HEK293 (cell line): ENCODE data around the gene ZNF24.

Experiments
- AEBP2 ChIP-seq: fragments of 450-650 bp; formaldehyde crosslinking; IDR thresholded peaks from 2 replicates; pipeline ENCODE4 v1.5.1; 2016; ENCODE audit warnings: missing biosample characterization, missing genetic modification characterization, borderline replicate concordance
- ATF2 ChIP-seq: fragments of 450-650 bp; formaldehyde crosslinking; IDR thresholded peaks from 2 replicates; pipeline ENCODE4 v1.5.1; 2016; ENCODE audit warnings: missing biosample characterization, missing genetic modification characterization, low read depth
- KLF1 ChIP-seq: fragments of 450-650 bp; formaldehyde crosslinking; IDR thresholded peaks from 2 replicates; pipeline ENCODE4 v1.5.1; 2016; ENCODE audit warnings: missing biosample characterization, missing genetic modification characterization
- KLF7 ChIP-seq: fragments of 450-650 bp; formaldehyde crosslinking; IDR thresholded peaks from 2 replicates; pipeline ENCODE4 v1.5.1; 2016; ENCODE audit warnings: missing biosample characterization, missing genetic modification characterization, borderline replicate concordance
- MEIS1 ChIP-seq: sonication (generic); formaldehyde crosslinking; IDR thresholded peaks from 2 replicates; pipeline ENCODE4 v1.8.1; 2022; ENCODE audit warnings: missing genetic modification reagents, mild to moderate bottlenecking, borderline replicate concordance
- WT1 ChIP-seq: fragments of 450-650 bp; formaldehyde crosslinking; IDR thresholded peaks from 2 replicates; pipeline ENCODE4 v1.5.1; 2016; ENCODE audit warnings: missing biosample characterization, missing genetic modification characterization
- YY1 ChIP-seq: fragments of 450-650 bp; formaldehyde crosslinking; IDR thresholded peaks from 2 replicates; pipeline ENCODE4 v1.5.1; 2018; ENCODE audit warnings: missing biosample characterization, missing genetic modification characterization
- ZBTB11 ChIP-seq: fragments of 450-650 bp; formaldehyde crosslinking; conservative IDR thresholded peaks from 2 replicates; pipeline ENCODE4 v1.5.1; 2016; ENCODE audit warnings: low read depth, missing biosample characterization, missing genetic modification characterization
- ZNF112 ChIP-seq: fragments of 450-650 bp; formaldehyde crosslinking; IDR thresholded peaks from 2 replicates; pipeline ENCODE4 v1.5.0; 2017; ENCODE audit warnings: missing biosample characterization, missing genetic modification characterization
- ZNF174 ChIP-seq: fragments of 450-650 bp; formaldehyde crosslinking; IDR thresholded peaks from 2 replicates; pipeline ENCODE4 v1.5.0; 2017; ENCODE audit warnings: missing biosample characterization, mild to moderate bottlenecking, missing genetic modification characterization
- ZNF175 ChIP-seq: fragments of 450-650 bp; formaldehyde crosslinking; IDR thresholded peaks from 2 replicates; pipeline ENCODE4 v1.5.1; 2016; ENCODE audit warnings: missing biosample characterization, missing genetic modification characterization
- ZNF184 ChIP-seq: fragments of 450-650 bp; IDR thresholded peaks from 2 replicates; pipeline ENCODE4 v1.5.1; 2018; ENCODE audit warnings: missing biosample characterization, mild to moderate bottlenecking, missing genetic modification characterization
- ZNF221 ChIP-seq: fragments of 450-650 bp; formaldehyde crosslinking; IDR thresholded peaks from 2 replicates; pipeline ENCODE4 v1.5.1; 2017; ENCODE audit warnings: missing biosample characterization, missing genetic modification characterization, borderline replicate concordance
- ZNF23 ChIP-seq: fragments of 450-650 bp; formaldehyde crosslinking; IDR thresholded peaks from 2 replicates; pipeline ENCODE4 v1.5.1; 2016; ENCODE audit warnings: missing biosample characterization, missing genetic modification characterization, borderline replicate concordance
- ZNF239 ChIP-seq: fragments of 450-650 bp; formaldehyde crosslinking; IDR thresholded peaks from 2 replicates; pipeline ENCODE4 v1.5.1; 2016; ENCODE audit warnings: missing biosample characterization, missing genetic modification characterization
- ZNF24 ChIP-seq: fragments of 450-650 bp; formaldehyde crosslinking; IDR thresholded peaks from 2 replicates; pipeline ENCODE4 v1.5.1; 2016; ENCODE audit warnings: missing biosample characterization, missing genetic modification characterization
- ZNF266 ChIP-seq: fragments of 450-650 bp; formaldehyde crosslinking; IDR thresholded peaks from 2 replicates; pipeline ENCODE4 v1.5.1; 2016; ENCODE audit warnings: missing biosample characterization, missing genetic modification characterization, low read depth
- ZNF366 ChIP-seq: fragments of 450-650 bp; formaldehyde crosslinking; conservative IDR thresholded peaks from 2 replicates; pipeline ENCODE4 v1.5.1; 2016; ENCODE audit warnings: missing biosample characterization, missing genetic modification characterization
- ZNF404 ChIP-seq: fragments of 450-650 bp; formaldehyde crosslinking; IDR thresholded peaks from 2 replicates; pipeline ENCODE4 v1.5.1; 2017; ENCODE audit warnings: missing biosample characterization, missing genetic modification characterization
- ZNF501 ChIP-seq: fragments of 450-650 bp; formaldehyde crosslinking; IDR thresholded peaks from 2 replicates; pipeline ENCODE4 v1.5.1; 2016; ENCODE audit warnings: missing biosample characterization, missing genetic modification characterization
- ZNF521 ChIP-seq: fragments of 450-650 bp; formaldehyde crosslinking; IDR thresholded peaks from 2 replicates; pipeline ENCODE4 v1.5.1; 2017; ENCODE audit warnings: missing biosample characterization, mild to moderate bottlenecking, missing genetic modification characterization
- ZNF549 ChIP-seq: fragments of 450-650 bp; IDR thresholded peaks from 2 replicates; pipeline ENCODE4 v1.5.1; 2018; ENCODE audit warnings: missing biosample characterization, missing genetic modification characterization, mild to moderate bottlenecking, inconsistent platforms, moderate library complexity
- ZNF768 ChIP-seq: fragments of 450-650 bp; formaldehyde crosslinking; IDR thresholded peaks from 2 replicates; pipeline ENCODE4 v1.5.1; 2018; ENCODE audit warnings: missing biosample characterization, mild to moderate bottlenecking, missing genetic modification characterization
- ZNF792 ChIP-seq: fragments of 450-650 bp; formaldehyde crosslinking; IDR thresholded peaks from 2 replicates; pipeline ENCODE4 v1.5.1; 2016; ENCODE audit warnings: missing biosample characterization, missing genetic modification characterization
- TF ChIP-seq, protein P1 (sequence below): fragments of 450-650 bp; IDR thresholded peaks from 2 replicates; pipeline ENCODE4 v1.5.1; 2018; ENCODE audit warnings: missing biosample characterization, missing genetic modification characterization
- TF ChIP-seq, protein P2 (sequence below): fragments of 450-650 bp; formaldehyde crosslinking; IDR thresholded peaks from 2 replicates; pipeline ENCODE4; 2016; ENCODE audit warnings: missing biosample characterization, missing genetic modification characterization
- TF ChIP-seq, protein P3 (sequence below): fragments of 450-650 bp; formaldehyde crosslinking; IDR thresholded peaks from 2 replicates; pipeline ENCODE4 v1.5.1; 2016; ENCODE audit warnings: missing biosample characterization, missing genetic modification characterization
- TF ChIP-seq, protein P4 (sequence below): fragments of 450-650 bp; formaldehyde crosslinking; IDR thresholded peaks from 2 replicates; pipeline ENCODE4 v1.5.1; 2016; ENCODE audit warnings: missing biosample characterization, missing genetic modification characterization

The ZNF24 gene

GRCh38 chr18:35376742-35377695 is 32.8 kb upstream of the ZNF24 start, which contains the start of gene ZNF396 (continued):
- TF ChIP-seq ATF2, result no peak
- peak; percentile 59 for TF ChIP-seq KLF1 (tag by site-specific recombination)
- TF ChIP-seq ZNF184 (tag by site-specific recombination), result no peak
- TF ChIP-seq MEIS1, result no peak
- no peak for TF ChIP-seq WT1 (tag by site-specific recombination)
- TF ChIP-seq ZNF221 (tag by site-specific recombination), result no peak
- no peak for TF ChIP-seq ZNF239 (tag by site-specific recombination)
- TF ChIP-seq ZNF501, result no peak
- TF ChIP-seq ZNF266 (tag by site-specific recombination), result no peak
- peak; percentile 97 for TF ChIP-seq ZBTB11 (tag by site-specific recombination)
- TF ChIP-seq ZNF24 (tag by site-specific recombination), result no peak
- TF ChIP-seq, protein P1, sequence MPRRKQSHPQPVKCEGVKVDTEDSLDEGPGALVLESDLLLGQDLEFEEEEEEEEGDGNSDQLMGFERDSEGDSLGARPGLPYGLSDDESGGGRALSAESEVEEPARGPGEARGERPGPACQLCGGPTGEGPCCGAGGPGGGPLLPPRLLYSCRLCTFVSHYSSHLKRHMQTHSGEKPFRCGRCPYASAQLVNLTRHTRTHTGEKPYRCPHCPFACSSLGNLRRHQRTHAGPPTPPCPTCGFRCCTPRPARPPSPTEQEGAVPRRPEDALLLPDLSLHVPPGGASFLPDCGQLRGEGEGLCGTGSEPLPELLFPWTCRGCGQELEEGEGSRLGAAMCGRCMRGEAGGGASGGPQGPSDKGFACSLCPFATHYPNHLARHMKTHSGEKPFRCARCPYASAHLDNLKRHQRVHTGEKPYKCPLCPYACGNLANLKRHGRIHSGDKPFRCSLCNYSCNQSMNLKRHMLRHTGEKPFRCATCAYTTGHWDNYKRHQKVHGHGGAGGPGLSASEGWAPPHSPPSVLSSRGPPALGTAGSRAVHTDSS, result no peak
- no peak for TF ChIP-seq AEBP2 (tag by site-specific recombination)
- no peak for TF ChIP-seq ZNF521 (tag by site-specific recombination)
- TF ChIP-seq ZNF174 (tag by site-specific recombination), result no peak
- no peak for TF ChIP-seq ZNF112
- 0 out of 2 replicates have a peak, but pooled peaks have one; percentile 31 for TF ChIP-seq KLF7 (tag by site-specific recombination)
- TF ChIP-seq ZNF768, result no peak
- TF ChIP-seq ZNF549, result no peak
- no peak for TF ChIP-seq ZNF366 (tag by site-specific recombination)
- no peak for TF ChIP-seq ZNF404
- TF ChIP-seq, protein P2, sequence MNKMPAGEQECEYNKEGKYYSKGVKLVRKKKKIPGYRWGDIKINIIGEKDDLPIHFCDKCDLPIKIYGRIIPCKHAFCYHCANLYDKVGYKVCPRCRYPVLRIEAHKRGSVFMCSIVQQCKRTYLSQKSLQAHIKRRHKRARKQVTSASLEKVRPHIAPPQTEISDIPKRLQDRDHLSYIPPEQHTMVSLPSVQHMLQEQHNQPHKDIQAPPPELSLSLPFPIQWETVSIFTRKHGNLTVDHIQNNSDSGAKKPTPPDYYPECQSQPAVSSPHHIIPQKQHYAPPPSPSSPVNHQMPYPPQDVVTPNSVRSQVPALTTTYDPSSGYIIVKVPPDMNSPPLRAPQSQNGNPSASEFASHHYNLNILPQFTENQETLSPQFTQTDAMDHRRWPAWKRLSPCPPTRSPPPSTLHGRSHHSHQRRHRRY (tag by site-specific recombination), result no peak
- TF ChIP-seq ZNF23 (tag by site-specific recombination), result no peak
- no peak for TF ChIP-seq YY1 (tag by site-specific recombination)
- TF ChIP-seq, protein P3, sequence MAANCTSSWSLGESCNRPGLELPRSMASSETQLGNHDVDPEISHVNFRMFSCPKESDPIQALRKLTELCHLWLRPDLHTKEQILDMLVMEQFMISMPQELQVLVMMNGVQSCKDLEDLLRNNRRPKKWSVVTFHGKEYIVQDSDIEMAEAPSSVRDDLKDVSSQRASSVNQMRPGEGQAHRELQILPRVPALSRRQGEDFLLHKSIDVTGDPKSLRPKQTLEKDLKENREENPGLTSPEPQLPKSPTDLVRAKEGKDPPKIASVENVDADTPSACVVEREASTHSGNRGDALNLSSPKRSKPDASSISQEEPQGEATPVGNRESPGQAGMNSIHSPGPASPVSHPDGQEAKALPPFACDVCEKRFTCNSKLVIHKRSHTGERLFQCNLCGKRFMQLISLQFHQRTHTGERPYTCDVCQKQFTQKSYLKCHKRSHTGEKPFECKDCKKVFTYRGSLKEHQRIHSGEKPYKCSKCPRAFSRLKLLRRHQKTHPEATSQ (tag by site-specific recombination), result no peak
- no peak for TF ChIP-seq ZNF792
- TF ChIP-seq ZNF175 (tag by site-specific recombination), result no peak
- TF ChIP-seq, protein P4, sequence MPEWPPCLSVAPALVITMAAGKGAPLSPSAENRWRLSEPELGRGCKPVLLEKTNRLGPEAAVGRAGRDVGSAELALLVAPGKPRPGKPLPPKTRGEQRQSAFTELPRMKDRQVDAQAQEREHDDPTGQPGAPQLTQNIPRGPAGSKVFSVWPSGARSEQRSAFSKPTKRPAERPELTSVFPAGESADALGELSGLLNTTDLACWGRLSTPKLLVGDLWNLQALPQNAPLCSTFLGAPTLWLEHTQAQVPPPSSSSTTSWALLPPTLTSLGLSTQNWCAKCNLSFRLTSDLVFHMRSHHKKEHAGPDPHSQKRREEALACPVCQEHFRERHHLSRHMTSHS (tag by site-specific recombination), result no peak
